Effector CD4-positive, alpha-beta T cell (primary cell): Measurements from ENCODE around the gene MRGPRD.

Source experiments
- DNase-seq: peaks from one replicate; pipeline ENCODE4 v3.0.0-alpha.2; 2020

Gene MRGPRD

GRCh38 chr11:68946416-68947090 lies 34.2 kb downstream of the MRGPRD start:
- no peak for DNase-seq

GRCh38 chr11:68942751-68943271 lies 38.0 kb downstream of the MRGPRD start:
- DNase-seq, result no peak

- DNase-seq, result no peak
These were observed 38.6 kb downstream of the MRGPRD start for GRCh38 chr11:68942095-68942620.

- DNase-seq, result no peak
These were observed 39.3 kb downstream of the MRGPRD start for GRCh38 chr11:68941324-68942094.

GRCh38 chr11:68940651-68941323 lies 40.0 kb downstream of the MRGPRD start:
- DNase-seq, result no peak

- no peak for DNase-seq
These were observed 40.9 kb downstream of the MRGPRD start for GRCh38 chr11:68939583-68940555.

- no peak for DNase-seq
These were observed 41.8 kb downstream of the MRGPRD start for GRCh38 chr11:68938816-68939582.

GRCh38 chr11:68938088-68938487 lies 42.7 kb downstream of the MRGPRD start:
- DNase-seq, result no peak

DNA sequence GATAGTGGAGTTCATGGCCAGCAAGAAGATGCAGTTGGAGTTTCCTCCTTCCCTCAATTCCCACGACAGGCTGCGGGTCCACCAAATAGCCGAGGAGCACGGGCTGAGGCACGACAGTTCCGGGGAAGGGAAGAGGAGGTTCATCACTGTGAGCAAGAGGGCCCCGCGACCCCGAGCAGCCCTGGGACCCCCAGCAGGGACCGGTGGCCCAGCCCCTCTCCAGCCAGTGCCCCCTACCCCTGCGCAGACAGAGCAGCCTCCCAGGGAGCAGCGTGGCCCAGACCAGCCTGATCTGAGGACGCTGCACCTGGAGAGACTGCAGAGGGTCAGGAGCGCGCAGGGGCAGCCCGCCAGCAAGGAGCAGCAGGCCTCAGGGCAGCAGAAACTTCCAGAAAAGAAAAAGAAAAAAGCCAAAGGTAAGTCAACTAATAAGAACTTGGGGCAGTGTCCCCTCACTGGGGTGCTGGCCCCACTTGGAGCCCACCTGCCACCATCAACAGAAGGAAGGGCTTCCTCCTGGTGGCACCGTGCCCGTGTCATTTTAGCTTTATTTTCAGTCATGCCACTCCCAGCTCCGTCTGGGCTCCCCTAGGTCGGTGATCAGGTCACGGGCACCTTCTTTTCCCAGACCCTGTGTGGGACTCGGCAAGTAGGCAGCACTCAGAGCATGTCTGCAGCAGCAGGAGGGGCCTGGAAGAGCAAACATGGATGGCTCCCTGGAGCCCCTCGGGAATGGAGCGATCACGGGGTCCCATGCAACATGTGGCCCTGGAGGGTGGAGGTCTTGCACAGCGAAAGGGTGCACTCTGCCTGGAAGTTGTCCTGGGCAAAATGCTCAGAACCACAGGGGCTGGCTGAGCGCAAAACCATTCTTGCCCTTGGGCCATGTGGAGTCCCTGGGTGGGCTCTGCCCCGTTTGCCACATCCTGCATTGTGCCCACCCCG lies 43.8 kb downstream of the MRGPRD start:
- DNase-seq, result no peak

GRCh38 chr11:68936358-68936636 lies 44.5 kb downstream of the MRGPRD start:
- no peak for DNase-seq

- no peak for DNase-seq
These were observed 45.0 kb downstream of the MRGPRD start for GRCh38 chr11:68935516-68936357.

- no peak for DNase-seq
These were observed 45.7 kb downstream of the MRGPRD start for GRCh38 chr11:68935066-68935465.

- no peak for DNase-seq
These were observed 46.1 kb downstream of the MRGPRD start for GRCh38 chr11:68934666-68935065.

DNA sequence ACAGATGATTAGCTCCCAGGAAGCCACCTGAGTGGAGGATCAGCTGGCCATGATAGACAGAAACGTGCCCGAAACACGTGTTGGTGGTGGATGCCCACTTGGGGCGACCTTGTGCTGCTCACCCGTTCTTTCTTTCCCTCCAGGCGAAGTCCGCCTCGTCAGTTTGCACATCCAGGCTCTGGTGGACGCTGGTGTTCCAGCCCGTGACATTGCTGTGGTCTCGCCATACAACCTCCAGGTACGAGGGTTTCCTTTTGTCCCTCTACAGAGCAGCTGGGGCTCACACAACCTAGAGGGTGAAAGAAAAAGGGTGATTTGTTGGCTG lies 46.5 kb downstream of the MRGPRD start:
- DNase-seq, result no peak

- DNase-seq, result no peak
These were observed 47.0 kb downstream of the MRGPRD start for GRCh38 chr11:68933605-68934320.

DNA sequence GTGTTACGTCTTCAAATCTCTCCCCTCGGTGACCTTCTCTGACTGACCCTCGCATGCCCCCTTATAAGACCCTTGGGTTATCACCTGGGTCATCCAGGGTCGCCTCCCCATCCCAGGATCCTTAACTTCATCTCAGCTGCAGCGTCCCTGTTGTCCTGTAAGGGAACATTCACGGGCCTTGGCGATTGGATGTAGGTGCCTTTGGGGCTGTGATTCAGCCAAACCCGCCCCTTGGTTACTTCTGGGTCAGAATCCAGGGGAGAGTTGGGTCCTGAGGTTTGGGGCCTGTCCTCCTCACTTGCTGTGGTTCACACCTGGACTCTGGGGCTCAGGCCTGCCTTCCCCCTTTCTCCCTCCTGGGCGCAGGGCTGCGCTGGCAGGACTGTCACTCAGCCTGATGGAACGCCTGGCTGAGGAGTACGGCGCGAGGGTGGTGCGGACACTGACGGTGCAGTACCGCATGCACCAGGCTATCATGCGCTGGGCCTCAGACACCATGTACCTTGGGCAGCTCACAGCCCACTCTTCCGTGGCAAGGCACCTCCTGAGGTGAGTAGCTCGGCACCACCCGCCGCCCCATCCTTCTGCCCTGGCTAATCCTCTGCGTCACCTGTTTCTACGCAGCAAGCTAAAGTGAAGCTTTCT lies 47.7 kb downstream of the MRGPRD start:
- no peak for DNase-seq

DNA sequence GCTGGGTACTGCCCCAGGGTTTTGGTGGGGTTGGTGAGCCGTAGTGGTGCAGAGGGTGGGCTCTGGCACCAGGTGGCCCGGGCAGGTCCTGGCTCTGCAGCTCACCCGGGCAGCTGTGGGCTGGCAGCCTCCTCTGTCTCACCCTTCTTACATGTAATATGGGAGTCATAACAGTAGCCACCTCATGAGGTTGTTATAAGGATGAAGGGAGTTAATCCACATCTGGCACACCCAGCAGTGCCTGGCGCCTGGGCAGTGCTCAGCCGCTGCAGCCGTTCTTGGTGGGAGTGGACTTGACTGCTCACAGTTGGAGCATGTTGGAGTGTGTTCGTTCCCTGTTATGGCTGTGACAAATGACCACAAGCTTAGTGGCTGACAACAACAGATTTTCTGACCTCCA lies 48.4 kb downstream of the MRGPRD start:
- no peak for DNase-seq

- DNase-seq, result no peak
These were observed 48.9 kb downstream of the MRGPRD start for GRCh38 chr11:68931911-68932310.
